T follicular helper cell (primary cell): ENCODE data around the gene HLX.

Experiments
- DNase-seq: peaks from one replicate; pipeline ENCODE4 v3.0.0-alpha.2; 2020; ENCODE audit warnings: low read depth

HLX gene

DNA sequence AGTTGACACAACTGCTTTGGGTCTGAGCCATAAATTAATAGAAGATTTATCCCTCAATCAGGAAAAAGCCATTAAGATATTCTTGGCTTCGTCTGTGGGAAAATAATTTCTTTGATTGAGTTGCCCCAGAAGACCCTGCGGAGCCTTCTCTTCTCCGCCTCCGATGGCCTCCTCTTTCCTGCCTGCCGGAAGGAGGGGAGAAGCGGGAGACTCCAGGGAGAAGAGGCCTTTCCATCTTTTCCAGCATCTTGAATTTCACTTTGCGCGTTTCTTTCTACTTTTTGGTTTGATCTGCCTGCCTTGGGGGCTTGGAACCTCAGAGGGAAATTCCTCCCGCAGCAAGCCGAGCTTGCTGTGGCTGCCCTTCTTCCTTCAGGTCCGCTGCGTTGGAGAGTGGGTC, 16.8 kb downstream of the HLX start:
- no peak for DNase-seq

DNA sequence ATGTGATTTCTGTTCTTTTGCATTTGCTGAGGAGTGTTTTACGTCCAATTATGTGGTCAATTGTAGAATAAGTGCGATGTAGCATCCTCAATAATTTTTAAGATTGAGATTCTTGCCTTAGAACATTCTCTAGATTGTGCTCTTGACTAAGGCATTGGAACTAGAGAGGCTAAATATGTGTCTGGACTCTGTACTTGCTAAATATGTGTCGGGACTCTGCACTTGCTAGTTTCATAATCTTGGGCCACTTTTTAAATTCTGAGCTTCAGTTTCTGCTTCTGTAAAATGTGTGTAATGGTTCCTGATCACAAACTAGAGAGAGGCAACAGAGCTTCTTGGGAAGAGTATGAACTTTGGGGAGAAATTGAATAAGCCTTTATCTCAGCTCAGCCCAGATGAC, 21.6 kb downstream of the HLX start:
- DNase-seq: no peak

DNA sequence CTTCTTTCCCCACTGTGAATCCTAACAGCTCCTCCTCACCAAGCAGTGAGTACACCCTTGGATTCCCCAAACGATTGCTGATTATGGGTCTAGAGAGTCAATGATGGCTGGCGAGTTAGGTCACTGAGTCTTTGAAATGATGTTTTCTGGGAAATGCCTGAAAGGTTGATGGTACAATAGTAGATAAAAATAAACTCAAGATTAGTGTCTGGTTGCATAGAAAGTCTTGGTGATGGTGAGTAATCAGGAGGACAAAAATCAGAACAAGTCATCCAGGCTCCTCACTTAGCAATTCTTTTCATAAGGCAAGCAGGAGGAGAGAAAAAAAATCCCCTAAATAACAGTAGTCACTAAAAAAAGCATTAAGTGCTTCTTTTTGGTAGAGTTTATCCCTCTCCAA, 22.6 kb downstream of the HLX start:
- DNase-seq: no peak

DNA sequence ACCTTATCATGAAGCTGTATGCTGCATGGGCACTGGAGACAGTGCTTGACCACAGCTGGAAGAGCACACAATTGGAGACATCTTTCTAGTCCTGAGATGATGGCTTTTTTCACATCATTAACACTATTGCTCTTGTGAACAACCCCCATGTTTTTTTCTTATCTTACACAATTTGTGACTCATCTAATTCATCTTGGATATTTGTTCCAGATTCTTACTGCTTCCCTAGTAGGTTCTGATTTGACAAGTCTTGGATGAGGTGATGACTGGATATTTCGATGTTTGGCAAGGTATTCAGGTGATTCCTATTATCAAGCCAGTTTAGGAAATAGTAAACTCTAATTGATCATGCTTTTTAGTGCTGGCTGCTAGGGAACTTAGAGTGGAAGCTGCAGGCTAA, 23.7 kb downstream of the HLX start:
- no peak for DNase-seq

DNA sequence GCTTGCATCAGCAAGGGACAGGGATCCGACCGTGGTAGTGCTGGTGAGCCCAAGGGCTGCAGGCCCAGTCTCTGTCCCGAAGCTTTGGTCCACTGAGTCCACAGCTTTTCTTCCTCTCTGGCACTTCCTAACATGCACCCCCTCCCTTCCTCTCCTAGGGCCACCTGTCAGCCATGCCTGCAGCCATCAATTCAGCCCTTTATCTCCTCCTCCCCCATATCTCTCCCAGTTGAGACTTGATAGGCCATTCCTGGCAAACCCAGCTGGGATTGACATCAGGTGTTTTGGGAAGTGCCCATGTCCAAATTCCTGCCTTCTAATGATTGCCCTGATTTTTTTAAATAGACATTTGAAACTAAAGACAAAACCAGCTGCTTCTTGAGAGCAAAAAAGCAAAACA, 25.6 kb downstream of the HLX start:
- no peak for DNase-seq

DNA sequence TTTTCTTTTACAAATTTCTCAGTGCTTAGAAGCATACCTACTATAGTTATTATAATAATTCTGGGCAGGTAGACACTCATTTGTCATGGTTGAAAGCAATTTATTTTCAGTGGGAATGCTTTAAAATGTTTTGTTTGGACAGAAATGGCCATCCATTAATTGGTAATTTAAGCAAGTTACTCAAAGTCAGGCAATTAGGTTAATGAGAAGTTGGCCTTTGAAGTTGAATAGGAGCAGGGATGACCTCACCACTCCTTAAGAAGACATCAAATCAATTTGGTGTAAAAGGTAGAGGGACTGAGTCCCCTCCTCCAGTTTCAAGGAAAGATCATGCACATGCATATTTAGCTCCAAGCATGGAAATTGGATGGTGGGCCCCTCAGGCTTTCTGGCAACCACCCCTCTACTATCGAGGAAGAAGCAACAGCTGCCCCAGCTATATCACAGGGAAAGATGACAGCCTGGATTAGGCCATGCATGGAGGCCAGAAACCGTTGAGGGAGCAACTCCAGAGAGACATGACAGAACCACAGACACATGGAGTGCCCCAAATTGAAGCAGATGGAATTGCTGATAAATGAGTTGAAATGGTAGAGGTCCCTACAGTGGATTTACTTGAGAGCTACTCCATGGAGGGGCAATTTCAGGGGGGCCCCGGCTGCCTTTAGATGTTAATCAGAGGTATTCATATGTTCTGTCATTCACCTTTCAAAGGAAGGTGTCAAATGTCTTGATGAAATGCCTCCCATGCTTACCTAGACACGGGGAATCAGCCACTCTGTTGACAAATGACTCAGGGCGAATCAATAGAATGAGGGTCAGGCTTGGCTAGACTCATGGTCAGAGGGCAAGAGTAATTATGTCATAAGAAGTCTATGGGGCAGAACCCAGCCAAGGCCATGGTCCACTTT, 26.7 kb downstream of the HLX start:
- DNase-seq: no peak

DNA sequence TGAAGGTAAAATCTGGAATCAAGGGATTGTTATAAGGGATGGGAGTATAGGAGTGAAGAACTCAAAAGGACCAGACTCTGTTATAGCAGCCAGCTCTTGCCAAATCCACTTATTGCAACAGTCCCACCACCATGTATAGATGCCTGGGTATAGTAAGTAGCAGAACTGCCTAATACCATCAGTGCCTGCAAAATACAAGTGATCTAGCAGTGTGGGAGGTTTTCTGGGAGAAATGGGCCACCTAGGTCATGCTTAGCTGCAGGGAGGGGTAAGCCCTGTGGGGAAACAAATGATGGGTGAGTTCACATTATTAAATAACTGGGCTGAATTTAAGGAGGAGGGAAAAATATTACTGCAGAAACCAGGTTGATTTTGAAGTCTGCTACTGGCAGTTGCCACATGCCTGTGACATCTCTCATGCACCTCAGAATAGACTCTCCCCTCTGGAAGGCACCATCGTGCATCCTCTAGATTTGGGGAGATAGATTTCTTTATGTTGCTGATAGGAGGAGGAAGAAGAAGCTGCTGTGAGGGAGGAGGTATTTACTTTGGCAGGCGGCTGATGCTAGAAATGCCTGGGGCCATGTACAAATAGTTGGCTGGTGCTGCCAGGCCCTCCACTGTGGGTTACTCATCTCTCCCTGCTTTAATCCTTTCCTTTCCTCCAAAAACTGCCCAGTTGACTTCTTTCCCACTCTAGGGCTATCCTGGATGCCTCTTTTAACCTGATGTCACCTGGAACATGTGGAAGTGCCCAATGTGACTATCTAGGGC, 27.5 kb downstream of the HLX start:
- DNase-seq: no peak

DNA sequence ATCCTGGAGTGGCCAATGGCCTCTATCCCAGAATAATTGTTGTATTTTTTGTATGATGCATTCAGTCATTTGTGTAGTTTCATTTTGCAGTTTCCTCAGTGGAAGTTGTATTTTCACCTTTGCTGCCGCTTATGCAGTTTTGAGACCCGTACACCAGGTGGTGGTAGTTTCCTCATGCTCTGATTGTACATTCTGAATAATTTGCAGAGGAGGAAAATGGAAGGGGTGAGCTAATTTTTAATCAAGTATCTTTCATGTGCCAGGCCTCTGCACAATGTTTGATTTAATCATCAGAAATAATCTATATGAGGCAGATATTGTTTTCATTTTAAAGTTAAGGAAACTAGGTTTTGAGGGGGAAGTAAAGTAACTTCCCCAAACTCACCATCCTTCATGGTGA, 29.5 kb downstream of the HLX start:
- DNase-seq: no peak

DNA sequence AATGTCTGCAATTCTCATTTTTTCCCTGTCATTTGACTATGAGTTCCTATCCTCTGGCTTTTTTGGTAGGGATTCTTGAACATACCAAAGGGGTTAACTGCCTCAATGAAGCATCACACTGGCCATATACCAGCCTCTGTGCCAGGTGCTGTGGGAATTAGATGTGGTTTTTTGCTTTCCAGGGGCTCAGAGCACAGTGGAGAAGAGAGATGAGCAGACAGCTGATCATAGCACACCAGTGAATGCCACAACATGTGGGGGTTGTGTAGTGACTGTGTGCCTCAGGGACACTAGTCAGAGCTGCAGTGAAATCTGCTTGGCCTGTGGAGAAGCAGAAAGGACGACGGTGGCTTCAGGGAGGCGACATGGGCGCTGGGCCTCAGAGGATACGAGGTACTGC, 30.8 kb downstream of the HLX start:
- no peak for DNase-seq

DNA sequence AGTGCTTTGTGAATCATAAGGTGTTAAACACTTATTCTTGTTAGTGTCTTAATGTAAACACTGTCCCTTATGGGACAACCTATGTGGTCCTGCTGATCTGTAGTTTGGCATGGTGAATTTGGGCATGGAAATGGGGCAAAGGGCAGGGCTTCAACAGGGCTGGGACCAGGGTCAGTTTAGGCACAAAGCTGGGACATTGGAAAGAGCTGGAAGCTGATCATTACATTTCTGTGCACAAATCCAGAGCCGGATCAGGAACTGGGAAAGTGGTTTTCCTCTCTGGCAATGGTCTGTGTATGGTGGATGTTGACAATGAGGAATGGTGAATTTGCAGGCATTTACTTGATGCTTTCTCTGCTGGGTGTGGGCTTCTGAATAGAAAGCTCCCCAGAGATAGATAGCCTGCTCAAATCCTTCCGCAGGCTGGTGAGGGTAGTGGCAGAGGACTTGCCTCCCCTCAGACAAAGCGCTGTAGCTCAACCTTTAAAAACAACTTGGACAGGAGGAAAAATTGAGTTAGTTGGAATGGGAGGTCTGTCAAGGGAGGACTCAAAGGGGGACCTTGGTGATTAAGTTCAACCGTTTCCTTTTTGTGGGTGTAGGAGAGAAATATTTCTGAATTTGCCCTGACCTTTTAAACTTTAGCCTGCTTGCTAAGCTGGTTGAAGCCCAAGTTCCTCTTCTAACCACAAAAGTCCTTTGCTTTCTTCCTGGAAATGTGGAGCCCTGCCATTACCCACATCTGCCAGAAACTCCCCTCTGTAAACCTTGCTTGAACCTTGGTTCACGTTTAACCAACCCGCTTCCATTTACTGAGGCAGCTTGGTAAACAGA, 35.3 kb downstream of the HLX start:
- no peak for DNase-seq

DNA sequence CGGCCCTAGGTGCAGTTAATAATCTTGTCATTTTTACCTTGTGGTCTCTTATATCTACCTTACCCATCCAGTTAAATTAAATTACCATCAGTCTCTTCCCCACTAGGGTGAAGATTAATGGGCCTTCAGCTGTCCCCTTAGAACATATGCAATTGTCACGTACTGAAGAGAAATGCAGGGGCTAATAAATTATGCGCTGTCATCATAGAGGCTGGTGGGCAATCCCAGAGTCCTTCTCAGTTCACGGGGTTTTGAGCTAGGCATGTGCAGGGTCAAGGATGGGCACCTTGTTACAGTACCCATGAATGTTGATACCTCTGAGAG, 35.8 kb downstream of the HLX start:
- DNase-seq: no peak

DNA sequence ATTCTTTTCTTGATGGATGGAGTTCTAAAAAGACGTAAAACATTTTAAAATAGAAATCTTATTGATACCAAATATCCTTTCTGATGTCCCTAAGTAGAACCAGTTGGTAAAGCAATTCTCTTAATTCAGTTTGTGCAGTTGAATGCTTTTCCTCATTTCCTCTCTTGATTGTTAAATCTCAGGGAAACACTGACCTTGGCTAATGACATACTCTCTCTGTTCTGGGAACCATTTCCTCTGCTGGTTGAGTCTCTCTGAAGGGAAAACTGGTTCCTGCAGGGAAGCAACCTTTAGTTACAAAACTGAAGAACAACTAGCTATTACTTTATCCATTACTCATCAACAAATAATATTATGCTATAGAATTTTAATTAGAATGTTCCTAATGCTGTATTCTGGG, 36.7 kb downstream of the HLX start:
- no peak for DNase-seq

DNA sequence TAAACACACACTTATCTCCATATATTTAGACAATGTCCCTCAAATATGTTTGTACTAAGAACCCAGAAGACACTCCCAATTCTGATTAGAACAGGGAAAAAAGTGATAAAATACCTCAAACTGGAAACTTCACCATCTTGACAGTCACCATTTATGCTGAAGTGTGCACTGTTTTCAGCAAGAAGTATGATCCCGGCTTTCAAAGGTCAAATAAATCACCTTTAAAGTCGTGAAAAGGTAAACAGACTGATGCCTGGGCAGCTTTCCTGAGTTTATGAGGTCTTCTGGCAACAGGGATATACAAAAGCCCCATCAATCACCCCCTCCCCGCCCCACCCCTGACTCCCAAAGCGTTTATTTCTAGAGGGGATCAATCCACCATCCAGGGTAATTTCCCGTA, 37.9 kb downstream of the HLX start:
- DNase-seq: no peak

DNA sequence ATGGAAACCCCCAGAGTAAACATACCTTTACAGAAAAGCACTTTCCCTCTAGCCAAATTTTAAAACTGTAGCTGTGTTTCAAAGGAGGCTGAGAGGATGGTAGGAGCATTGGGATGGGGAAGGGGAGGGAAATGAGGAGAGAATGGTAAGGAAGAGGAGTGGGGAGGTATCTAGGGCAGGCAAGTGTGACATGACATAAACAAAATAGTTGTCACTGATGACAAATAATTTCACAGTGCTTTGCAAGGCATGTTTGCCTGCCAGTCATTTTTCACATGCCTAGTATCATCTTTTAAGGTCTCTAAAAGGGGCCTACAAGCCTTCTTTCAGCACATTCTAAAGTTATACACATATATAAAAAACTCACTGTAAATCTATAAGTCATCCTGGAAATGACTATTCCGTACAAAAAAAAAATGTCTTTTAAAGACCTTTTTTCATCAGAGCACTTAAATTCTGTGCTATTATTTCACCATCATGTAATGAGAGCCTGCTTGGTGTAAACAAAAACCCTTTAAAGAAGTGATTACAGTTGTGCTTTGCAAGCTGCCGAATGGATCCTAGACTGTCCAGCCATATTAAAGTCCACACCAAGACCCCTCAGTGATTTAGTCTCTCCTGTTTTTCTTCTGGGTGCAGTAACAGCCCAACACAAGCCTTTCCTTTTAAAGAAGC, 38.4 kb downstream of the HLX start:
- no peak for DNase-seq

DNA sequence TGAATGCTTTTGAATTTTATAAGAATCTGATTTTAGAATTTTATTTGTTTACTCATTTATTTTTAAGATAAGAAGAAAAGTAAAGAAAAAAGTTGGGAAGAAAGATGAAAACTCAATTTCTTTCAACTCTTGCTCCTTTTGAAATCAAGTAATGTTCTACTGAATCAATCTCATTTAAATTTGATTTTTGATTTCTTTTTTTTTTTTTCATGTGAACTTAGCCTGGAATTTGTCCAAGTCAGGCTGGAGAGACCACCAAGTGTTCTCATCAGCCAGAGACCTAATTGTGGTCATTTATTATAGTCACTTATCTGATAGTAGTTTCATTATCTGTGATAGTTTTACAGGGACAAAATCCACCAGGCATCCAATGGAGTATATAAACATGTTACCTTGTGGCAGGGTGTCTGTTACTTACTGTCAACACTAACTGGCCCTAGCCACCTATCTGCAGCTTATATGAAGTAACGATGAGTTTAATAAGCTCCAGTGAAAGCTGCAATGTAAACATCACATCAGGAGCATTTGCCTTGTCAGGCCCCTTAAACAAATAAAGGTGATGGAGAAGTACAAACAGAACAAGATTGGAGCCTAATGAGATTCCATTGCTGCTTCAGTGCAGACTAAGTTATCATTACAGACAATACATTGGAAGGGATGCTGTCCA, 39.2 kb downstream of the HLX start:
- DNase-seq: no peak

DNA sequence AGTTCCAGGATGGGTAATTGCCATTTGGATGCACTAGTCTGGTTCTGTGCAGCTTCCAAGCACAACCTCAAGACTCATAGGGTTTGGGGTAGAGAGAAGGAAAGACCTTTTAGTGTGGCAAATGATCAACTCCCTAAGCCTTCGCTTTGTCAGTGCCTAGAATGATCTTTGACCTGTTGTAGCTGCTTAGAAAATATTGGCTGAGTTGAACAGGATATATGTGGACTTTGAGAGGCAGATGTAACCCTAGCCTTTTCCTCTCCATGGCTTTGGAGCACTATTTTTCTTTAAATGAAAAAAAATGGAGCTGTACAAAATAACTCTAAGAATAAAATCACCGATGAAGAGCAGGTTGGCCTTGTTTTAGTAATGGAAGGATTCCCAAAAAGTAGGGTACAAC, 41.7 kb downstream of the HLX start:
- no peak for DNase-seq

DNA sequence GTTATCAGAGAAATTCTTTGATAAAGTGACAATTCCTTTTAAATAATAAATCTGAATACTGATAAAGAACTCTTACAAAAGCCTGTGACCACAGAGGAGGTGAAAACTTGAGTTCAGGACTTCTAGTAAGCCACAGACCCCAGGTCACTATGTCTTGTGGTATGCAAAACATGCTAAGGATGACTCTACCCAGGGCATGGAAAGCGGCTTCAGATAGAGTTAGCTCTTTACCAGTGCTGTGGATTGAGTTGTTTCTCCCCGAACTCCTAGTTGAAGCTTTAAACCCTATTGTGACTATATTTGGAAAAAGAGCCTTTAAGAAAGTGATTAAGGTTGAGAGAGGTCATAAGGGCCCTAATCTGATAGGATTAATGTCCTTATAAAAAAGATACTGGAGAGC, 42.3 kb downstream of the HLX start:
- no peak for DNase-seq

DNA sequence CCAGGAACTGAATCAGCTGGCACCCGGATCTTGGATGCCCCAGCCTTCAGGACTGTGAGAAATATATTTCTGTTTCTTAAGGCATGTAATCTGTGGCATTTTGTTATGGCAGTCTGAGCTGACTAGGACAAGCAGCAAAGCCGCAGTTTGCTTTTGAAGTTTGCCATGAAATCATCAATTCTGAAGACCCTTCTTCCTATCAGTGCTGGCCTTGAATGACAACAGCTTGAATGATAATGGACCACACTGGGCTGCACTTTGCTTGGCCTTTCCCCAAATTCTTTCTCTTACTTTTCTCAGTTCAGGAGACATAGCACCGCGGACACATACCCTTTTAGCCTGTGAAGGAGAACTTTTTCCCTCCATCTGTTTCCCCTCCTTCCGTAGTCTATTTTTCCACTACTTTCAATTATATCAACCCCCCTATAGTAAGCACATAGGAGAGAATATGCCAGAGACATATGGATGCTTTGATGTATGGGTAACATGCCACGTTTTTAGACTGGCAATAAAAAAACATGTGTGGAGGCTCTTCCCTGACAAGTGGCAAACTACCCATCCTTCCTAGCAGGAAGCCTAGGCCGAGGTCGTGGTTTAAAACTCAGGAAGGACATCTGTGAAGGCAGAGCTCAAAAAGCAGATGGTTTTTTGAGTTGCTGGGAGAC, 42.9 kb downstream of the HLX start:
- DNase-seq: no peak

DNA sequence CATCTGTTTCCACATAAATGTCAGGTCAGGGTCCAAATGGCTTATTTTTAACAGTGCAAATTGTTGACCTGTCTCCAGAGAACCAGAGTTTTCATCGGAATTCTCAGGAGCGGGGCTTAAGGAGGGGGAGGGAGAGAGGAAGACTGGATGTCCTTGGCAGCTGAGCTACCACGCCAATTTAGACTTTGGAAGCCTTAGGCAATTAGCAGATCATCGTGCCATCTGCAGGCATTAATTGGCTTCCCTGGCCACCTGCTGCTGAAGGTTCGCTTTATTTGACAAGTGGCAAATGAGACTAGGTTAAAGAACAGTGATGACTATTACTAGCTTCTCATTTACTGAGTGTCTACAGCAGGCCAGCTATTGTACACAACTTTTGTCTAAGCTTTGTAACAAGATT, 43.7 kb downstream of the HLX start:
- DNase-seq: no peak

DNA sequence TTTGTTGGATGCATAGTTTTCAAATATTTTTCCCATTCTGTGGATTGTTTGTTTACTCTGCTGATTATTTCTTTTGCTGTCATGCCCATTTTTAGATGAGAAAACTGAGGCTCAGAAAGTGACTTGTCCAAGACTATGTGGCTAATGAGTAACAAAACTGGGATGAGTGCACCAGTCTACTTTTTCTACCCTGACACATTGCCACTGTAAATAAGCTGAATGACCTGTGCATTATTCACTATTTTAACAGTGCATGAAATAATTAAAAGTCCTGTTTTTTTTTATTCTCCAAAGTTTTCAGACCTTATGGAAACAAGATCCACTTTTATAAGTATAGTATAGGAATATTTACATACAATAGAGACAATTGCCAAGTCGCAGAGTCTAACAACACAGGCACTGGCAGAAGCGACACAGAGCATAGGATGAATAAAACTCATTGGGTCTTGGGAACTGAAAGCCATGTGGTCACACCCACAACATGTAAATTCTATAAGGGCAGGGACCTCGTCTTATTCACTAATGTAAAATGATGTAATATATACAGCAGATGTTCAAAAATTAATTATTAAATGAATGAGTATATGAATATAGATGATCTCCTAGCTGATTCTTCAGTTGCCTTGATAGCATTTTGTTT, 45.2 kb downstream of the HLX start:
- no peak for DNase-seq

DNA sequence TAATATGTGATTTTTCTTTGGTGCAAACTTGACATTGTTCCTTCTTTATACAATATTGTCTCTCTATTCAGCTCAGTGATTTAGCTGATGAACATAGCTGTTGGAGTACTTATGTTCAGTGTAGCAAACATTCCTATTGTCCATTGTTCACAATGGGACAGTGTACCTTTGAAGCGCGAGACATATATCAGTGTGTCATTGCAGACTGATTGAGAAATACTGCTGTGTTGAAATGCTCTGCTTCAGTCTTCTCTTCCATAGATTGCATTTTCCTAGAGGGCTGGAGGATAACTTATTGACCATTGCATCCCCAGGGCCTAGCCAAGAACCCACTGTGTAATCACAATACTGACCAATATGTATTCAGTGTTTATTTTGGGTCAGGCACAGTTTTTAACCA, 46.5 kb downstream of the HLX start:
- no peak for DNase-seq
